Upper lobe of right lung (tissue), 1 donor: ENCODE results near the gene IL1R1. TPM values are rescaled to one million over a fixed set of nuclear protein-coding genes. Genes with fewer than 3 reads are reported as not detected.

Source experiments
- ATAC-seq: fragments of 200-7000 bp; cut with Tn5 transposase; one replicate; pipeline ENCODE4 v1.9.1; 2020; ENCODE audit warnings: mild to moderate bottlenecking, moderate library complexity
- DNase-seq: peaks from one replicate; pipeline ENCODE4 v3.0.0-alpha.2; 2020
- H3K27ac ChIP-seq: fragments of 200-600 bp; one replicate; pipeline ENCODE4 v1.8.0; 2022
- H3K27me3 ChIP-seq: fragments of 200-600 bp; one replicate; pipeline ENCODE4 v1.8.0; 2022; ENCODE audit warnings: mild to moderate bottlenecking
- H3K36me3 ChIP-seq: fragments of 200-600 bp; one replicate; pipeline ENCODE4 v1.8.0; 2022
- H3K4me1 ChIP-seq: fragments of 200-600 bp; one replicate; pipeline ENCODE4 v1.8.0; 2022
- H3K4me3 ChIP-seq: fragments of 200-600 bp; one replicate; pipeline ENCODE4 v1.8.0; 2022; ENCODE audit warnings: mild to moderate bottlenecking
- H3K9me3 ChIP-seq: fragments of 200-600 bp; one replicate; pipeline ENCODE4 v1.8.0; 2022
- CTCF ChIP-seq: fragments of 200-600 bp; IDR thresholded peaks from one replicate; pipeline ENCODE4 v1.8.0; 2022; ENCODE audit warnings: antibody characterized with exemption
- intact Hi-C: fragments of 100-400 bp; cut with DNase I; formaldehyde crosslinking; loops from one replicate; pipeline ENCODE4 v1.11.0; 2022
- total RNA-seq: library from RNA; stranded (reverse); fragmentation: NEBNext Ultra II Directional; extraction: Animal tissue kit (Norgen Biotek cat#: 25700); gene quantifications from one replicate; pipeline ENCODE4 v1.2.1, GENCODE V29; 2021
- donor health status: DM: no; HTN: yes; CAD: no; lungs with severe emphysema.

The IL1R1 gene
- total RNA-seq, 1 donor from 2014 or later: 196 TPM

- no peaks in the 10 kb centered on the region for H3K9me3 ChIP-seq
- no peaks in the 10 kb centered on the region for H3K36me3 ChIP-seq
- H3K4me1 ChIP-seq: peaks cover 33% of the 10 kb centered on the region
- H3K27me3 ChIP-seq: no peaks in the 10 kb centered on the region
- peak overlapping the region; percentile 24 for H3K27ac ChIP-seq
- DNase-seq (no peak), ATAC-seq (no peak)
- intact Hi-C loops: no loop called here
- H3K4me3 ChIP-seq: no peak overlapping the region
- TF ChIP-seq CTCF: no peak
Observed at GRCh38 chr2:102110171-102110570, 32.4 kb upstream of the IL1R1 start.

GRCh38 chr2:102110596-102111334, 31.8 kb upstream of the IL1R1 start:
- Histone ChIP-seq H3K36me3 (no peaks in the 10 kb centered on the region), H3K27me3 (no peaks in the 10 kb centered on the region), H3K27ac (peak overlapping the region; percentile 24), H3K9me3 (no peaks in the 10 kb centered on the region), H3K4me3 (no peak overlapping the region), H3K4me1 (peaks cover 39% of the 10 kb centered on the region)
- no peak for ATAC-seq
- TF ChIP-seq CTCF: no peak
- no peak for DNase-seq
- intact Hi-C loops: no loop called here

- no peak overlapping the region for H3K4me3 ChIP-seq
- intact Hi-C loops: no loop called here
- TF ChIP-seq CTCF: no peak
- H3K9me3 ChIP-seq: no peaks in the 10 kb centered on the region
- H3K36me3 ChIP-seq: no peaks in the 10 kb centered on the region
- no peaks in the 10 kb centered on the region for H3K27me3 ChIP-seq
- H3K27ac ChIP-seq: no peak overlapping the region
- DNase-seq (no peak), ATAC-seq (no peak)
- H3K4me1 ChIP-seq: peaks cover 46% of the 10 kb centered on the region
Observed at GRCh38 chr2:102111823-102112222, 30.7 kb upstream of the IL1R1 start.

GRCh38 chr2:102112271-102112670, 30.3 kb upstream of the IL1R1 start:
- no peak overlapping the region for H3K27ac ChIP-seq
- TF ChIP-seq CTCF: no peak
- no peaks in the 10 kb centered on the region for H3K9me3 ChIP-seq
- H3K4me1 ChIP-seq: peaks cover 51% of the 10 kb centered on the region
- H3K36me3 ChIP-seq: no peaks in the 10 kb centered on the region
- no peak overlapping the region for H3K4me3 ChIP-seq
- H3K27me3 ChIP-seq: no peaks in the 10 kb centered on the region
- intact Hi-C loops: no loop called here
- DNase-seq (no peak), ATAC-seq (no peak)

GRCh38 chr2:102112692-102113665, 29.6 kb upstream of the IL1R1 start:
- no peak for TF ChIP-seq CTCF
- intact Hi-C loops: no loop called here
- H3K4me1 ChIP-seq: peaks cover 58% of the 10 kb centered on the region

More at GRCh38 chr2:102112692-102113665, 29.6 kb upstream of the IL1R1 start:
- H3K27ac ChIP-seq: no peak overlapping the region
- no peaks in the 10 kb centered on the region for H3K36me3 ChIP-seq
- no peaks in the 10 kb centered on the region for H3K9me3 ChIP-seq
- DNase-seq (no peak), ATAC-seq (no peak)
- no peak overlapping the region for H3K4me3 ChIP-seq
- H3K27me3 ChIP-seq: no peaks in the 10 kb centered on the region
